ENCODE data around the gene TEC.

Gene TEC

DNA sequence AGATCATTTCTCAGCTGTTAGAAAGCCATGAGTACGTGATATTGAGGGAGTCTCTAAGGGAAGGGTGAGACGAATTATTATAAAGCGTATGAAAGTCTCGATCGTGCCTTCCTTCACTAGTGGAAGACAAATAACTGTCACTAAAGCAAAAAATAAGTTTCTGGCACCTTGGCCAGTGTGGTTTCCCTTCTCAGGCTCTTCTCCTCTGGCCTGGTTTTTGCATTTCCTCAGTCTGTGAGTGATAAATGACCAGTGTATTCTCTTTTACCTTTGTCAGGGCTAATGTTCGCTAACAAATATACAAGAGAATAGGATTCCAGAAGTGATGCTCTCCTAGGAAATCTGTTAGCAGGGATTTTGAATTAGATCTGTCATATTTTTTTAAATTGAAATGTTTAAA, 155.2 kb downstream of the TEC start:
- no peak for DNase-seq

DNA sequence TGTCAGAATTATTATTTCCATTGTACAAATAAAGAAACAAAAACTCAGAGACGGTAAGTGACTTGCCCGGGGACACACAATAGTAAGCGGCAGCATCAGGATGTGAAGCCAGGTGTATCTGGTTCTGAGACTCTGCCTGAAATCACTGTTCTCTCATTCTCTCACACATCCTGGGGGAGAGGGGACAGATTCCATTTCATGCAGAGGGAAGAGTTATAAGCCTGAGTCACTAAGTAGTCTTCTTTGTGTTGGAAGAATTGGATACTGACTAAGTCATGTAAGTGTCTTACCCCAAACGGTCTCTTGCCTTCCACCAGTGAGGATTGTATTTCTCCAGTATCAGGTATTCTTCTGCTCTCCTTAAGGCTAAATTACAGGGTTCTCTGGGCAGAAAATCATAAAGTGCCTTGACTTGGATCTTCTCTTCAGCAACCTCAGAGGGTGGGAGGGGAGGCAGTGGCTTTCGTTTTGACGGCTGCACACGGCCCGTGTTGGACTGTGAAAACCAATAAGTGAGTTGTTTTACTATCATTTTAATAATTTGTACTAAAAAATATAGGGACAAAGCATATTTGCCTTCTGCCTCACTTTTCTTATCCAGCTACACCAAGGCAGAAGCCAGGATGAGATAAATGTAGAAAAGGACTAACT, 157.5 kb downstream of the TEC start:
- DNase-seq: no peak

DNA sequence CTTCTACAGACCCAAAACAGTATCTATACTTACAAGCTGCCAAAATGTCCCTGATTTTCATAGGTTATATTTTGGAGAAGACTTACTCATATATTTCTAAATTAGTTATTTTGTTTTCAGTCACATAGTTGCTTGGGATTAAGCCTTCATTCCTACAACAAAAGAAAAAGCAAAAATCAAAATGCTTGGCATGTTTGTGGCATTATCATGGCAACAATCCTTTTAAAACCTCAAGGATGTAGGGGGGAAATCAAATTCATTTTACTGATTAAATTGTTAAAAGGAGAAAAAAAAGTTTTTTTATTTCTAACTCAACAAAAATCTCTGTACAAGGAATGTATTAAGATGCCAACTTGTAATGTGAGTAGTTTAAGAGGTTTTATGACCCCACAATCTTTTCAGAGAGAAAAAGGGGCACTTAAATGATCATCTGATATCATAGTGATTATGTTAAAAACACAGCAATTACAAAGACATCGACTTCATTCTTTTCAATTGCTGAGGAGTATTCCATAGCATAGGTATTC, 159.1 kb downstream of the TEC start:
- no peak for DNase-seq

DNA sequence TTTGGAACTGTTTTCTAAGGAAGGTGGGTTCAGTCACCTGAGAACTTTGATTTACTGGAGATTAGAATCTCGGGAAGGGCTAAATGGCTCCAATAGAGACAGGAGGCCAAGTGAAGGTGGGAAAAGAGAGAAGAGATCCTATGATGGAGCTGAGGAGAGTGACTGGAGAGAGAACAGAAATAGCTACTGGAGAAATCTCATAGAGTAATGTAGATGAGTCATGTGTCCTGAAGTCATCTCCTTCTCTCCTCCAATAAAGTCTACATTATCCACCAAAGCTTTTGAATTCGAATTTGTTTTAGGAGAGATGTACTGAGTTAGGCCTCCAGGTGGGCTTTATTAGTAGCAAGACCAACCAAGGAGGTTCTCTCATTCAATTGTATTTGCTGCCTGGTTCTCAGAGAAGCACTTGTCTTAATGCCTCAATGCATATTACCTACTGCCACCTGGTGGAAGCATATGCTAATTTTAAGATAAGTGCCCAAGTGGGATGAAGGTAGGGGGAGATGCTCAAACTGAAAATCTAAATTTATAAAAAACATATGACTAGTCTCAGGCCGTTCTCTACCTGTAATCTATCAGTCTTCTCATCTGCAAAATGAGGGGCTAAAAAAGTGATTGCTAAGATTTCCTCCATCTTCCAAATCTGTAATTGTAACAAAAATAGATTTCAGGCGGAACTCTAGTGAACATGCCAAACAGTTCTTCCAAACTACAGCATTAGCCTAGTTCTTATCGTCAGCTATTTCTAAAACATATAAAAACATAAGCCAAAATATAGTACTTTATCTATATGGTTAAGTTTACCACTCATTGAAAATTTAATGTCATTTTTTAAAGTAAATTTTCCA, 160.0 kb downstream of the TEC start:
- DNase-seq: no peak

DNA sequence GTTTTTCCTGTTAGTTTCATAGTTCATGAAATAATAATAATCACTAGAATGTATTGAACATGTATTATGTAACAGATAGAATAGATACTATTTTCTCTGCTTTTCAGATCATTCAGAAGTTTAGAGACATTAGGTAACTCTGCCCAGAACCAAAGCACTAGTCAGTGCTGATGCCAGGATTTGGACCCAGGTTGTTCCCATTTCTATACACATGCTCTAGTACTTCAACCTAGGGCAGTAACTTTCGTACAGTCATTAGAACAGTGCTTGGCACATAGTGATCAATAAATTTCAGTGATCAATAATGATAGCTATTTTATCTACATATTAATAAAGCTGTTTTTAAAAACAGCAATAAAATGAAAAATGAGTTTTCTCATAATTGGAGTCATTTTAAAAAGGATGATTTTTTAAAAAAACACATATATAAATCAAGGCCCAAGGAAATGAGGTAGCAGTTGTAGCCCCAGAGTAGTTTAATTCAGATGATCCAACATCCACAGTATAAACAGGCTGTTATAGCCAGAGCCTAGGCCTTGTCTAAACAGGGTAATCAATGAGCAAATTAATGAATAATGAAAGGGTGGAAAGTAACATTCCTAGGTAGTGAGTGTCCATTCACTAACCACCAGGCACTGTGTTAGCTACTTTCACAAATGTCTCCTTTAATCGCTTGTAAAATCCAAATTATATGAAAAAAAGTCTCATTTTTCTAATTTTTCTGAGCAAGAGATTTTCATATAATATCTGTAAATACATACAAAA, 161.1 kb downstream of the TEC start:
- DNase-seq: no peak

DNA sequence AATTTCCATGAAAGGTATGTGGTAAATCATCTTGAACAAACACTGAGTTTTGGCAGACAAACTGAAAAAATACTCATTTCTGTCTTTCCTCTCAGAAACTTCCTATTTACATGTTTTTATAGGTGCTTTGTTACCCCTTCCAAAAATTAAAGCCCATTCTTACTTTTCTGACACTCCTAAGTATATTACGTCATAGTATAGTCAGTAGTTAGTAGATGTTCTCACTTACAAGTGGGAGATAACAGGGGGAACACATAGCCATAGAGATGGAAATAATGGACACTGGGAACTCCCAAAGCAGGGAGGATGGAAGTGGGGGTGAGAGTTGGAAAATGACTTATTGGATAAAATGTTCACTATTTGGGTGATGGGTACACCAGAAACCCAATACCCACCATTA, 164.4 kb downstream of the TEC start:
- no peak for DNase-seq

DNA sequence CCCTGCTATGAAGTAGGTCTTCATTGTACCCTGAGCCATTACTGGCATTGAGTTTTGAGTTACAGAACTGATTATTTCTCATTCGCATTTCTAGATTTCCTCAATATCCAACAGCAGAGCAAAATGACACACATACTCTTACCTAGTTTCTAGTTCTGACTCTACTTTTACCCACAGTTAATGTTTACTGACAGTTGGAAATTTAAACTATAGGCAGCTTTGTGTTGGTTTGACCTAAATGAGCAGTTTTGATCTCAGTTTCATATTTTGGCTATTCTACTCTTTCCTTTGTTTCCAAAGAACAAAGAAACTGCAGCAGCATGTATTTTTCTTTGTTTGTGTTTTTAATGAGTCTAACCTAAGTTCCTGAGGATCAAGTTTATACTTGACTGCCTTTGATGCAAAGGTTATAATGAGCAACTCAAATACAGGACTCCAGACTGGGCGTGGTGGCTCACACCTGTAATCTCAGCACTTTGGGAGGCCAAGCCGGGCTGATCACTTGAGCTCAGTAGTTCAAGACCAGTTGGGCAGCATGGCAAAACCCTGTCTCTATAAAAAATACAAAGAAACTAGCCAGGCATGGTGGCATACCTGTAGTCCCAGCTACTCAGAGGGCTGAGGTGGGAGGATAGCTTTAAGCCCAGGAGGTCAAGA, 166.0 kb downstream of the TEC start:
- no peak for DNase-seq

DNA sequence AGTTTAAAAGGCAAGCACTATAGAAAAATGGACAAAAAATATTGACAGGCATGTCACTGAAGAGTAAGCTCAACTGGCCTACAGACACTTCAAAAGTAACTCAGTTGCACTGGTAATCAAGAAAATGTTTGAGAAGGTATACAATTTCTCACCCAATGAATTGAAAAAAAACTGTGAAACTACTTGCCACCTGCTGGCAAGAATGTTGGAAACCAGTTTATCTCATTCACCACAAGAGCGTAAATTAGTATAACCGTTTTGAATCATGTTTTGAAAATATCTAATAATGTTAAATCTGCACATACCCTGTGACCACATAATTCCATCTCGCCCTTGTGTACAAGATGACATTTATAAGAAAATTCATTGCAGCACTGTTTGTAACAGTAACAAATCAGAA, 167.3 kb downstream of the TEC start:
- DNase-seq: no peak

DNA sequence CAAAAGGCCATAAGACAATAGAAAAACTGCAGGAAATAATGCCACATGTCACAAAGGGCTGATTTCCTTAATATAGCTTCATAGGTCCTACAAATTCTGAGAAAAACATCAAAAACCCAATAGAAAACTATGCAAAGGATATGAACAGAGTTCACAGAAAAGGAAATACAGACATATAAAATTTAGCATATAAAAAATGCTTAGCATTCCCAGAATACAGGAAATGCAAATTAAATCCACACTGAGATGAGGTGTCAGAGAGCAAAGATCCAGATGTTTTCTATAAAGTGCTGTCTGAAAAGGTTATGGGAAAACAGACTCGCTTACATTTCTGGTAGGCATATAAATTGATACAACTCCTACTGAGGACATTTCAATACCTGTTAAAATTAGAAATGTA, 169.4 kb downstream of the TEC start:
- no peak for DNase-seq

DNA sequence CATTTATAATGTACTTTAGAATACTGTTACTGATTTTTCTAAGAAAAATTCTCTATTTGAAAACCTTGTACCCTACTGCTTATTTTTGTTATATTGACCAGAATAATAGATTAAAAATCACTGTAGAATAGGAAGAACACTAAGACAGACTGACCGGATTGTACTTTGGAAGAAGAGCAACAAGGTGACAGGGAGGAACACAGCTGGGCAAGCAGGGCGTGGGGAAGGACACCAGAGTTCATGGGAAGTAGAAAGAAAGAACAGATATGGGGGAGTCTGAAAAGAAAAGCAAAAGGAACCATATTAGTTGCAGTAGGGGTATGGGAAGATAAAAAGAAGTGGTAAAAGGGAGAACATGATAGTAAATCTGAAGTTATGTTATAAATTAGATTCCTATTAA, 174.2 kb downstream of the TEC start:
- DNase-seq: no peak

DNA sequence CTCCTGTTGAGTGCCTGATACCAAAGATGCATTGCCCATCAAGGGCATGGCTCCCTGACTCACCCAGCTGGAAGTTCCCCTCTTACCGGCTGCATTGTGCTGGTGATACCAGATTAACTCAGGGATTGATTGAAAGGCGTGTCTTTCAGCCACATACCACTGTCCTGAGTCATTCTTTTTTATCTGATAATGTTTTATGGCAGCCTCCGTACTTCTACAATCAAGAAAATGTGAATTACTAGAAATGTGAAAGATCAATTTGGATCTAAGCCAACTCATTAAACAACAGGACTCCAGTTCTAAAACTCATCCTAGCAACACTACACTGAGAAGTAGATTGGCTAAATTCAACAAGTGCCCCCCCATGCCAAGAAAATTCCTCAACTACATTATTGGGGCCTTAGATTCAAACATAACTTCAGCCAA, 175.6 kb downstream of the TEC start:
- DNase-seq: peak; percentile 11

DNA sequence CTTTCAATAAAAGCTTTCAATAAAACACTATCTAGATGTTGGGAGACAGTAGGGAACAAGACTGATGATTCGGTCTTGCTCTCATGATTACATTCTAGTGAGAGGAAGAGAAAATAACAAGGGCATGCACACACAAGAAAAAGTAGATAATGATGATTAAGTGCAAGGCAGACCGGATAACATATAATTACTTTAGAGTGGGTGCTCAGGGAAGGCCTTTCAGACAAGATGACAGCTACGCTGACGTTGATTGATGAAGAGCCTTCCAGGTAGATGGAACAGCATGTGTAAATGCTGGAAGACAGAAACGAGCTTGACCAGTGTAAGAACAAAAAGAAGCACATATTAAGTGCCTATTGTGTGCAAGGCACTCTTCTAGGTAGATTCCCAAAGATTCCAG, 179.0 kb downstream of the TEC start:
- no peak for DNase-seq

DNA sequence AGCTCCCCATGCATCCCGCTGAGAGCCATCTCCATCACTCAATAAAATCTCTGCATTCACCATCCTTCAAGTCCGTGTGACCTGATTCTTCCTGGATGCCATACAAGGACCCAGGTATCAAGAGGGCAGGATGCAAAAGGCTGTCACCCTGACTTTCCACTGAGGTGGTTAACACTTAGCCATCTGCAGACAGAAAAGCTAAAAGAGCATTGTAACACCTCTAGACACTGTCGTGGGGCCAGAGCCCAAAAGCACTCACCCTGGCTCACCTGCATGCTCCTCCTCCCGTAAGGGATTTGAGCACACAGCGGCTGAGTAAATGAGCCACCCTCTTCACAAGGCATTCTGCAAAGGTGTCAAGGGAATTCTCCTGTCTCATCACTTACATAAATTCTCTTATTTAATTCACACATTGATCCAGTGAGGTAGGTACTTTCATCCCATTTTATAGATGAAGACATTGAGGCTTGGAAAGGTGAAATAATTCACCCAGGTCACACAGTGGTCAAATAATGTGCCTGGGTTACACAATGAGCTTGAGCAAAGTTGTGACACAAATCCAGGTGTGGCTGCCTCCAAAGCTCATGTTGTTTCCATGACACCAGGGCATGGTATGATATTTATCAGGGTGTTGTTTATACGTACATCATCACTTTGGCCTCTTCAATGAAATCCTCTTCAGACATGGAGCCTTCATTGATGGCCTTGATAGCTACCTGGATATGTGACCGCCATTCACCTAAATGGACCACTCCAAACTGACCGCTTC, 183.6 kb downstream of the TEC start:
- no peak for DNase-seq
